Measurements from ENCODE around the gene SUSD5.

SUSD5 gene

GRCh38 chr3:33218446-33219174 lies at the start of gene SUSD5:
Gene SUSD5, minus strand, starts transcription at chr3:33218810. Its CDS starts 13 bp downstream, at chr3:33218797.
- H3K4me3 ChIP-seq (ENCODE audit: low read depth, low read length): peak within 1 kb of the TSS; percentile 20
- no peak for TF ChIP-seq CTCF (IDR thresholded peaks at IDR 0.05; ENCODE audit: insufficient read depth, low read depth, low read length, missing control alignments)
- peak; percentile 15 for DNase-seq (ENCODE audit: low read depth)

GRCh38 chr3:33260104-33260503 lies 41.5 kb upstream of the SUSD5 start:
- TF ChIP-seq CTCF (IDR thresholded peaks at IDR 0.05; ENCODE audit: insufficient read depth, low read depth, low read length, missing control alignments): no peak
- DNase-seq (ENCODE audit: low read depth): no peak
- H3K4me3 ChIP-seq (ENCODE audit: low read depth, low read length): no peak overlapping the region

GRCh38 chr3:33256249-33256648 lies 37.6 kb upstream of the SUSD5 start:
- no peak overlapping the region for H3K4me3 ChIP-seq (ENCODE audit: low read depth, low read length)
- DNase-seq (ENCODE audit: low read depth): no peak
- TF ChIP-seq CTCF (IDR thresholded peaks at IDR 0.05; ENCODE audit: insufficient read depth, low read depth, low read length, missing control alignments): no peak

- no peak for DNase-seq (ENCODE audit: low read depth)
- no peak for TF ChIP-seq CTCF (IDR thresholded peaks at IDR 0.05; ENCODE audit: insufficient read depth, low read depth, low read length, missing control alignments)
- no peak overlapping the region for H3K4me3 ChIP-seq (ENCODE audit: low read depth, low read length)
Observed at GRCh38 chr3:33250712-33251111, 32.1 kb upstream of the SUSD5 start.

- TF ChIP-seq CTCF (IDR thresholded peaks at IDR 0.05; ENCODE audit: insufficient read depth, low read depth, low read length, missing control alignments): no peak
- no peak for DNase-seq (ENCODE audit: low read depth)
- H3K4me3 ChIP-seq (ENCODE audit: low read depth, low read length): no peak overlapping the region
Observed at GRCh38 chr3:33246786-33247185, 28.2 kb upstream of the SUSD5 start.

- no peak for TF ChIP-seq CTCF (IDR thresholded peaks at IDR 0.05; ENCODE audit: insufficient read depth, low read depth, low read length, missing control alignments)
- no peak for DNase-seq (ENCODE audit: low read depth)
- no peak overlapping the region for H3K4me3 ChIP-seq (ENCODE audit: low read depth, low read length)
Observed at GRCh38 chr3:33240261-33240660, 21.7 kb upstream of the SUSD5 start.

GRCh38 chr3:33238923-33239322 lies 20.3 kb upstream of the SUSD5 start:
- H3K4me3 ChIP-seq (ENCODE audit: low read depth, low read length): no peak overlapping the region
- DNase-seq (ENCODE audit: low read depth): no peak
- TF ChIP-seq CTCF (IDR thresholded peaks at IDR 0.05; ENCODE audit: insufficient read depth, low read depth, low read length, missing control alignments): no peak

Data from GM12865 (cell line).